Measurements from ENCODE around the gene RNF115. TPM values are rescaled to one million over a fixed set of nuclear protein-coding genes. Genes with fewer than 3 reads are reported as not detected.

Gene RNF115
- total and polyA plus RNA-seq, 2 donors from 2014 or later: 12.3 to 18.0 TPM

DNA sequence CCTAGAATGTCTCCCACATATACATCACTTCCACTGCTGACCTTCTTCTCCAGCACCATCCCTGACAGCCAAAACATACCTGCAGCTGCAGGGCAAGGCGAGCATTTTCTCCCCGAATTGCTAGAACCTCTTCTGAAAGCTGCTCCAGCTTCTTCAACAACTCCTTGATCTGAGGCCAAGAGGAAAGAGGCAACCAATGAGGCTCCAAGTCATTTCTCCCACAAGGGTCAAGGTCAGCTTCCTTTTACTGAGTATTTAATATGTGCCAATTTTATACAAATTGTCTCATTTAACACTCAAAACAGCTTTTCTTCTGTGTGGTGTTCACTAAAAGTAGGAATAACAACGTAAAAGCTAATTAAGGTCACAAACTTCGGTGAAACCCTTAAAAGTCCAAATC, 44.3 kb upstream of the RNF115 start:
- intact Hi-C loops (cut with DNase I): no loop called here
- Histone ChIP-seq H3K36me3 (ENCODE audit: control insufficient read depth in 2 of 3, insufficient read depth in 3 of 3, low read length in 3 of 3) (no peaks in the 10 kb centered on the region), H3K9ac (ENCODE audit: low read length in 3 of 3) (no peak overlapping the region), H3K4me1 (ENCODE audit: control insufficient read depth in 2 of 3, insufficient read depth in 2 of 3, low read depth in 1 of 3, low read length in 3 of 3) (peaks cover 0 to 3% (median 0%) of the 10 kb centered on the region in 3 donors), H3K27me3 (ENCODE audit: control insufficient read depth, insufficient read depth, low read length) (no peaks in the 10 kb centered on the region), H3K4me3 (ENCODE audit: low read length in 3 of 3) (no peak overlapping the region), H3K27ac (ENCODE audit: low read depth in 2 of 2, low read length in 2 of 2) (no peak overlapping the region), H3K9me3 (ENCODE audit: control insufficient read depth in 2 of 3, insufficient read depth in 1 of 3, low read length in 3 of 3) (no peaks in the 10 kb centered on the region)
- TF ChIP-seq, protein P1, sequence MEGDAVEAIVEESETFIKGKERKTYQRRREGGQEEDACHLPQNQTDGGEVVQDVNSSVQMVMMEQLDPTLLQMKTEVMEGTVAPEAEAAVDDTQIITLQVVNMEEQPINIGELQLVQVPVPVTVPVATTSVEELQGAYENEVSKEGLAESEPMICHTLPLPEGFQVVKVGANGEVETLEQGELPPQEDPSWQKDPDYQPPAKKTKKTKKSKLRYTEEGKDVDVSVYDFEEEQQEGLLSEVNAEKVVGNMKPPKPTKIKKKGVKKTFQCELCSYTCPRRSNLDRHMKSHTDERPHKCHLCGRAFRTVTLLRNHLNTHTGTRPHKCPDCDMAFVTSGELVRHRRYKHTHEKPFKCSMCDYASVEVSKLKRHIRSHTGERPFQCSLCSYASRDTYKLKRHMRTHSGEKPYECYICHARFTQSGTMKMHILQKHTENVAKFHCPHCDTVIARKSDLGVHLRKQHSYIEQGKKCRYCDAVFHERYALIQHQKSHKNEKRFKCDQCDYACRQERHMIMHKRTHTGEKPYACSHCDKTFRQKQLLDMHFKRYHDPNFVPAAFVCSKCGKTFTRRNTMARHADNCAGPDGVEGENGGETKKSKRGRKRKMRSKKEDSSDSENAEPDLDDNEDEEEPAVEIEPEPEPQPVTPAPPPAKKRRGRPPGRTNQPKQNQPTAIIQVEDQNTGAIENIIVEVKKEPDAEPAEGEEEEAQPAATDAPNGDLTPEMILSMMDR (IDR thresholded peaks at IDR 0.05; ENCODE audit: borderline replicate concordance, extremely low read depth, insufficient read depth): no peak
- FAIRE-seq (no peak), DNase-seq (no peak)

DNA sequence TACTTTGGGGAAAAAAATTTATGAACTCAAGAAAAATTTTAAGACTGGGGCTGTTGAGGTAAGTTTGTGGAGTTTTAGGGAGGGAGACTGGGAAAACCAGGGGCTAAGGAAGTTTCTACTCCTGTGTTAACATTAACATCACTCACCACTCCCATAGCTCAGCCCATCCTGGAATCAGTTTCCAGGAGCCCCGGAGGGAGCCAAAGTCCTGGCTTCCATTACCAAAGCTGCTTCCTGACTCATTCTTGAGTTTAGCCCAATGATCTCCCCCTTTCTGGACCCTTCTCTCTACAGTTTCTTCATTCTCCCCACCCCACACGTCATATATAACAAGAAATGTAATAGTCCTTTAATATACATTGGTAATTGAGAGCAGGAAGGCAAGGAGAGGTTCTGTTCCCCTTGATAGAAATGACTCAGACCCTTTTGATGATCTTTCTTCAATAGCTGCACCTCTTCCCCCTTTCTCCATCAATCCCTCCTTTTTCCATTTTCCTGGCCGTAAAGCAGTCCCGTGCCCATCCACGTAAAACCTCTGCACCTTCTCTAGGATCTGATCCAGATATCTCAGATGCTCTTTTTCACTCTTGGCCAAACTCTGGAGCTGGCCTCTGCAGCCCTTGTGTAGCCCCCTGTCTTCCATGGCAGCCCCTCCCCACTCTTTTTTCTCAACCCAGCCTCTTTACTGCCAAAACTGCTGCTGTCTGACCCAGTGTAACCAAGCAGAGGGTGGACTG, 39.6 kb upstream of the RNF115 start:
- H3K4me3 ChIP-seq (ENCODE audit: low read length in 3 of 3): no peak overlapping the region
- intact Hi-C loops (cut with DNase I): no loop called here
- no peak overlapping the region for H3K27ac ChIP-seq (ENCODE audit: low read depth in 2 of 2, low read length in 2 of 2)
- FAIRE-seq (no peak), DNase-seq (no peak)
- TF ChIP-seq, protein P1 (IDR thresholded peaks at IDR 0.05; ENCODE audit: borderline replicate concordance, extremely low read depth, insufficient read depth): no peak
- no peaks in the 10 kb centered on the region for H3K27me3 ChIP-seq (ENCODE audit: control insufficient read depth, insufficient read depth, low read length)
- no peaks in the 10 kb centered on the region for H3K9me3 ChIP-seq (ENCODE audit: control insufficient read depth in 2 of 3, insufficient read depth in 1 of 3, low read length in 3 of 3)
- H3K9ac ChIP-seq (ENCODE audit: low read length in 3 of 3): no peak overlapping the region
- H3K4me1 ChIP-seq (ENCODE audit: control insufficient read depth in 2 of 3, insufficient read depth in 2 of 3, low read depth in 1 of 3, low read length in 3 of 3): peaks cover 0 to 3% (median 0%) of the 10 kb centered on the region in 3 donors
- no peaks in the 10 kb centered on the region for H3K36me3 ChIP-seq (ENCODE audit: control insufficient read depth in 2 of 3, insufficient read depth in 3 of 3, low read length in 3 of 3)

DNA sequence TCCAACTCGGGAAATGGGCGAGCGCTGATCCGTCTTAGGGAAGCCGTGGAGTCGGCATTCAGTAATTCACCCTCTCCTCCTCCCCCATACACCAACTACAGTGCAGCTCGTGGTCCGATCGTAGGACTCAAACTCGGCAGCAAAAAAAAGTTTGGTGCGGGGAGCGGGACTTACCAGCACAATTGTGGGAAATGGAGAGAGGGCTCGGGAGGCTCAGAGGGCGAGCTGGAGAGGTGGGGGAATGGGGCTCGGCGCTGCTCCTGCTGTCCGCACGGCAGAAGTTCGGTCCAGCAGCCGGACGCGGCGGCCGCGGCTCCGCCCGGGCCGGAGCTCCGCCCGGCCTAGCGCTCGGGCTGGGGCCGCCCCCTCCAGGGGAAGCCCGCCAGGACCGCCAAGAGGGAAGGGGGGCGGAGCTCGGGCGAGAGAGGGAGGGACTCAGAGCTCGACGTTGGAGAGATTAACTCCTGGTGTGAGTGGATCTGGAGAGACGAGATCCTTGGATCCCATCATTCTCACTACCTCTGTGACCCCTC, 35.7 kb upstream of the RNF115 start:
- H3K27me3 ChIP-seq (ENCODE audit: control insufficient read depth, insufficient read depth, low read length): no peaks in the 10 kb centered on the region
- FAIRE-seq: no peak
- H3K4me3 ChIP-seq (ENCODE audit: low read length in 3 of 3): peak overlapping the region; percentile 87 to 99 (median 95)
- DNase-seq: peak; percentile 90 to 97 (median 94)
- H3K4me1 ChIP-seq (ENCODE audit: control insufficient read depth in 2 of 3, insufficient read depth in 2 of 3, low read depth in 1 of 3, low read length in 3 of 3): peaks cover 0 to 9% (median 0%) of the 10 kb centered on the region in 3 donors
- H3K9ac ChIP-seq (ENCODE audit: low read length in 3 of 3): peak overlapping the region; percentile 61 to 95 (median 94)
- intact Hi-C loops (cut with DNase I): no loop called here
- H3K27ac ChIP-seq (ENCODE audit: low read depth in 2 of 2, low read length in 2 of 2): peak overlapping the region; percentile 89
- peaks cover 3 to 14% (median 14%) of the 10 kb centered on the region in 3 donors for H3K36me3 ChIP-seq (ENCODE audit: control insufficient read depth in 2 of 3, insufficient read depth in 3 of 3, low read length in 3 of 3)
- TF ChIP-seq, protein P1 (IDR thresholded peaks at IDR 0.05; ENCODE audit: borderline replicate concordance, extremely low read depth, insufficient read depth): no peak
- H3K9me3 ChIP-seq (ENCODE audit: control insufficient read depth in 2 of 3, insufficient read depth in 1 of 3, low read length in 3 of 3): no peaks in the 10 kb centered on the region
